NB4 (cell line): ENCODE results near the gene METTL25.

Source experiments
- POLR2A ChIP-seq: IDR thresholded peaks from 2 replicates; pipeline ENCODE4 v1.6.1; 2011; ENCODE audit warnings: mild to moderate bottlenecking; ENCODE audit not compliant: insufficient read length; ENCODE audit errors: extremely low read depth
- TF ChIP-seq, protein P1 (sequence below): IDR thresholded peaks from one replicate; pipeline ENCODE4 v1.5.1; 2012; ENCODE audit warnings: low read depth, low read length

GRCh38 chr12:82448911-82449578 lies 90.7 kb downstream of the METTL25 start:
- TF ChIP-seq, protein P1, sequence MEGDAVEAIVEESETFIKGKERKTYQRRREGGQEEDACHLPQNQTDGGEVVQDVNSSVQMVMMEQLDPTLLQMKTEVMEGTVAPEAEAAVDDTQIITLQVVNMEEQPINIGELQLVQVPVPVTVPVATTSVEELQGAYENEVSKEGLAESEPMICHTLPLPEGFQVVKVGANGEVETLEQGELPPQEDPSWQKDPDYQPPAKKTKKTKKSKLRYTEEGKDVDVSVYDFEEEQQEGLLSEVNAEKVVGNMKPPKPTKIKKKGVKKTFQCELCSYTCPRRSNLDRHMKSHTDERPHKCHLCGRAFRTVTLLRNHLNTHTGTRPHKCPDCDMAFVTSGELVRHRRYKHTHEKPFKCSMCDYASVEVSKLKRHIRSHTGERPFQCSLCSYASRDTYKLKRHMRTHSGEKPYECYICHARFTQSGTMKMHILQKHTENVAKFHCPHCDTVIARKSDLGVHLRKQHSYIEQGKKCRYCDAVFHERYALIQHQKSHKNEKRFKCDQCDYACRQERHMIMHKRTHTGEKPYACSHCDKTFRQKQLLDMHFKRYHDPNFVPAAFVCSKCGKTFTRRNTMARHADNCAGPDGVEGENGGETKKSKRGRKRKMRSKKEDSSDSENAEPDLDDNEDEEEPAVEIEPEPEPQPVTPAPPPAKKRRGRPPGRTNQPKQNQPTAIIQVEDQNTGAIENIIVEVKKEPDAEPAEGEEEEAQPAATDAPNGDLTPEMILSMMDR: no peak
- TF ChIP-seq POLR2A: no peak
